Tracheal epithelial cell (primary cell): ENCODE measurements around the gene TPGS1. TPM values are rescaled to one million over a fixed set of nuclear protein-coding genes. Genes with fewer than 3 reads are reported as not detected.

Experiments used
- total RNA-seq: library from RNA; depleted of rRNA; stranded (reverse); fragments of >200 nt; gene quantifications from 2 replicates; pipeline ENCODE4 v1.2.1, GENCODE V29; 2014

TPGS1 gene
- 19.8 and 40.7 TPM in 2 replicates for total RNA-seq

DNA sequence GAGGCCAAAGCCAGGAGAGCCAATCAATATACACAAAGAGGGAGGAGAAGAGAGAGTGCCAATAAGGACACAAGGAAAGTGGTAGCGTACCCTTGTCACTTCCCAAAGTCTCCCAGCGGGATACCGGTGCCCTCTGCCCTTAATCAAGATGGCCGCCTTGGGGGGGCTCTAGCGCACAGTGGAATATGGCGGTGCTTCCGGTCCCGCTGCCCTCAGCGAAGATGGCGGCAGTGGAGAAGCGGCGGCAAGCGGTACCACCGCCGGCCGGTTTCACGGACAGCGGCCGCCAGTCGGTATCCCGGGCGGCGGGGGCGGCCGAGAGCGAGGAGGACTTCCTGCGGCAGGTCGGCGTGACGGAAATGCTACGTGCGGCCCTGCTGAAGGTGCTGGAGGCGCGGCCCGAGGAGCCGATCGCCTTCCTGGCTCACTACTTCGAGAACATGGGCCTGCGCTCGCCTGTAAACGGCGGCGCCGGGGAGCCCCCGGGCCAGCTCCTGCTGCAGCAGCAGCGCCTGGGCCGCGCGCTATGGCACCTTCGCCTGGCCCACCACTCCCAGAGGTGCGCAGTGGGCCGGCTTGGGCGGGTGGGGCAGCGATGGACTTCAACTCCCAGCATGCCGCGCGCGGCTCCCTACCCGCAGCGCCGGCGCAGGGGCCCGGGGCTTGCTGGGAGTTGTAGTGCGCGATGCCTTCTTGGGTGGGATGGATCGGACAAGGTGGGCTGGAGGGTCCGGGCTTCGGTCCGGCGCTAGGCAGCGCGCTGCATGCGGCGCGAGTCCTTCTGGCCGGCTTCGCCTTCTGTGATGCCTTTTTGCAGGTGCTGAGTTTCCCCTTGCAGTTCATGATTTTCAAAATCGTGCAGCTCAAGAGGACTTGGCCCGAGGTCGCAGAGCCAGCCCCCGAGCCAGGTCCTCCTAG is at the start of gene TPGS1:
Gene TPGS1 (plus strand): TSS at position 212 of the 918 bp plus-strand sequence. CDS start 10 bp downstream, at position 222.

DNA sequence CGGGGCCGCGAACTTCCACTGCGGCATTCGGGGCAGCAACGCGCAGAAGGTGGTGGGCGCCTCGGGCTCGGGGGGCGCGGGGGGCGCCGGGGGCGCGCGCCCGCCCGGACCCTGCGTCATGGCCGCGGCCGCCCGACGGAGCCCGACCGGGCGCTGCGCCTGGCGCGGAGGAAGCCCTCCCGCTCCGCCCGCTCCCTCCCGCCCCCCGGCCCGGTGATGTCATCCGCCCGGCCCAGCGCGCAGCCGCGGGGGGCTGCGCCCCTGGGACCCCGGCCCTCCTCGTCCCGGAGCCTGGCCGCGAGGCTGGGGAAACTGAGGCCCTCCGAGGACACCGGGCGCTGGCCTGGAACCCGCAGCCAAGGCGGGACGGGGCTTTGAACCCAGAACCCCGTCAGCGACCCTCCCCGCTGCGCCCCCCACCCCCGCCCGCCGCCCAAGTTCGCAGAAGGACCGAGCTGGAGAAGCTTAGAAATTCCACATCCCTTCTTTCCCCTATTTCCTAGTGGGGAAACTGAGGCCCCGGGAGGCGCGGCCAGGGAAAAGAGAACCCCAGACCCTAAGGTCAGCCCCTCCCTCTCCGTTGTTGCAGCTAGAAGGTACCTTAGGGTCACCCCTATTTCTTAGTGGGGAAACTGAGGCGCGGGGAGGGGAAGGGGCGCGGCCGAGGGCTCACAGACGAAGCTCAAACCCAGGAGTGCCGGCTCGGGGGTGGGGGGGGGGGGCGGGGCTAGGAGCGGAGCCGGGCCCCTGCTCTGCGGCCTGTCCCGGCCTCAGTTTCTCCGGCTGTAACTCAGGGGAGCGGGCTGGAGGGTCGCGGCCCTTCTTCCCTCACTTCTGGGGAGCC is 46.2 kb upstream of the TPGS1 start, which contains the start of gene SHC2:
Gene SHC2 (minus strand): TSS at position 157 of the 844 bp plus-strand sequence. CDS start 37 bp downstream, at position 120.

GRCh38 chr19:496112-496665 is 11.1 kb upstream of the TPGS1 start, which contains the start of gene MADCAM1:
Gene MADCAM1, plus strand, starts transcription at chr19:496486. Its CDS starts 14 bp downstream, at chr19:496500.

GRCh38 chr19:531753-532560 is 24.7 kb downstream of the TPGS1 start, which contains the start of gene CDC34:
Gene CDC34, plus strand, starts transcription at chr19:531760. Its CDS starts 172 bp downstream, at chr19:531932.

DNA sequence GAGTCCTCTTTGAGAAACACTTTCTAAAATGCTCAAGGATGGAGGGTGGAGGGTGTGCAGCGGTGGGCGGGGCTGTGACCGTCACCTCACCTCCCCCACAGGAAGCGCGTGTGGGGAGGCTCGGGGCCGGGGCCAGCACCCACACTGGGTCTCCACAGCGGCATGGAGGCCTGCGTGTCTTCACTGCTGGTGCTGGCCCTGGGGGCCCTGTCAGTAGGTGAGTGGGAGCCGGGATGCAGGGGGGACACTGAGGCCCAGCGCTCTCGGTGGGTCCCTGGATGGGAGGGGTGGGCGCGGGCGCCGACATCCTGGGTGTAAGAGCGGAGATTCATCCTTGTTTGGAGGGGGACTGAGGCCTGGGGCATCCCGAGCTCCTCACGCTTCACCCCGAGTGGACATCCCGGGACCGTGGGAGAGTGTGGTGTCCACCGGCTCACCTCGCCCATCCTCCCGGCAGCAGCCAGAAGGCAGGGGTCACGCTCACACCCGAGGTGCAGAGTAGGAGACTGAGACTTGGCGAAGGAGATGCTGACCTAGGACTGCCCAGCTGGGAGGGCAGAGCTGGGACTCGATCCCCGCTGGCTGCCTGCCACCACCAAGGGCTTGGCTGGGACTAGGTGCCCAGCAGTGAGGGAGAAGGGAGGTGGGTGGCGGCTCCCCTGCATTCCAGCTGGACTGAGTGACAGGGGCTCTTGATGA is 36.8 kb downstream of the TPGS1 start, which contains the start of gene GZMM:
Gene GZMM (plus strand): TSS at position 144 of the 699 bp plus-strand sequence. CDS start 19 bp downstream, at position 163.

Other genes with a start within 250 kb of the TPGS1 start
- gene PLPP2, start 216.1 kb upstream of the TPGS1 start, total RNA-seq: 69.7 and 120 TPM in 2 replicates
- gene MIER2, start 162.7 kb upstream of the TPGS1 start, total RNA-seq: 6.3 and 31.8 TPM in 2 replicates
- gene C2CD4C, start 98.3 kb upstream of the TPGS1 start, total RNA-seq: 0.48 and 1.7 TPM in 2 replicates
- gene SHC2, start 46.5 kb upstream of the TPGS1 start, total RNA-seq: 0.85 and 2.4 TPM in 2 replicates
- gene MADCAM1, start 11.0 kb upstream of the TPGS1 start, total RNA-seq: under 0.01 and 0.43 TPM in 2 replicates
- gene CDC34, start 24.3 kb downstream of the TPGS1 start, total RNA-seq: 111 and 129 TPM in 2 replicates
- gene GZMM, start 36.6 kb downstream of the TPGS1 start, total RNA-seq: not detected in 2 replicates
- gene BSG, start 65.1 kb downstream of the TPGS1 start, total RNA-seq: 447 and 481 TPM in 2 replicates
- 0.21 and 0.24 TPM in 2 replicates for gene HCN2, start 82.4 kb downstream of the TPGS1 start, total RNA-seq
- 34.5 and 37.7 TPM in 2 replicates for gene POLRMT, start 126.0 kb downstream of the TPGS1 start, total RNA-seq
- not detected in 2 replicates for gene FGF22, start 132.4 kb downstream of the TPGS1 start, total RNA-seq
- 50.8 and 79.9 TPM in 2 replicates for gene RNF126, start 155.7 kb downstream of the TPGS1 start, total RNA-seq
- gene FSTL3, start 168.9 kb downstream of the TPGS1 start, total RNA-seq: 263 and 426 TPM in 2 replicates
- gene PRSS57, start 188.0 kb downstream of the TPGS1 start, total RNA-seq: not detected in 2 replicates
- under 0.01 and 1.2 TPM in 2 replicates for gene PALM, start 201.4 kb downstream of the TPGS1 start, total RNA-seq
- 76.4 and 100 TPM in 2 replicates for gene MISP, start 243.6 kb downstream of the TPGS1 start, total RNA-seq